ENCODE measurements around the gene SMARCD2.
"Not testable (repeated sequence)": the region's sequence is repeated elsewhere in the genome, so short reads cannot be mapped to it uniquely, and the experiment has no call there.

DNA sequence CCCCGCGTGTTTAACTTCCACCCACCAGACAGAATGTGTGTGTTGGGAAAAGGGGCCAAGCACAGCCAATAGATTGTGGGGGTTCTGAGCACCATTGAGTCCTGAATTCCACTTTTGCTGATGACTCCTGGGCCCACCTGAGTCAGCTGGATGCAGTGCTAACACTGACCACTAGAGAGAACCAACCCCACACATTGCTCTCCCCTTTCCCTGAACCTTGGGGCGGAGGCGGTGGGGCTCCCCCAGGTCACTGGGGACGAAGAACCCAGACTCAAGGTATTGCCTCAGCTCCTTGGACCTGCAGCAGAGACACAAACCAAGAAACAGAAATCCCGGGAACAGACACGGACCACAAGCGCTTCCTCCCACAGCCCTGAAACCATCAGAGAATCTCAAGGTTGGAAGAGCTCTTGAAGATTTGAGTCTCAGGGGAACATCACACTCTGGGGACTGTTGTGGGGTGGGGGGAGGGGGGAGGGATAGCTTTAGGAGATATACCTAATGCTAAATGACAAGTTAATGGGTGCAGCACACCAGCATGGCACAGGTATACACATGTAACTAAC is 31.7 kb upstream of the SMARCD2 start:
- not testable (repeated sequence) for TF ChIP-seq EZH2 (IDR thresholded peaks at IDR 0.05); POLR2AphosphoS5 (IDR thresholded peaks at IDR 0.05; ENCODE audit: borderline replicate concordance, low read depth, low read length); FOXP2 (optimal IDR thresholded peaks at IDR 0.05; ENCODE audit: control extremely low read depth, extremely low read length, insufficient read depth)

Data from SK-N-MC (cell line).